Measurements from ENCODE around the gene HERC5. TPM values are rescaled to one million over a fixed set of nuclear protein-coding genes. Genes with fewer than 3 reads are reported as not detected.
A peak's percentile ranks its signal among the peaks of the same experiment; 100 is the strongest.
"Not testable (repeated sequence)": the region's sequence is repeated elsewhere in the genome, so short reads cannot be mapped to it uniquely, and the experiment has no call there.

Gene HERC5
- total RNA-seq, 3 donors from 2014 or later = 2.3 to 5.0 (median 2.9) TPM

GRCh38 chr4:88439161-88439760, 17.7 kb upstream of the HERC5 start:
- ATAC-seq (no peak), DNase-seq (no peak)
- H3K4me1 Mint-ChIP-seq (ENCODE audit: low read depth) = peaks cover 5% of the 10 kb centered on the region
- H3K27me3 Mint-ChIP-seq (ENCODE audit: low read depth) = no peaks in the 10 kb centered on the region
- peaks cover 45% of the 10 kb centered on the region for H3K36me3 Mint-ChIP-seq (ENCODE audit: insufficient read depth)
- no peak overlapping the region for H3K4me3 Mint-ChIP-seq
- H3K9me3 Mint-ChIP-seq = no peaks in the 10 kb centered on the region

- H3K4me1 Mint-ChIP-seq (ENCODE audit: low read depth) = peaks cover 5% of the 10 kb centered on the region
- H3K4me3 Mint-ChIP-seq = no peak overlapping the region
- no peaks in the 10 kb centered on the region for H3K27me3 Mint-ChIP-seq (ENCODE audit: low read depth)
- H3K9me3 Mint-ChIP-seq = no peaks in the 10 kb centered on the region
- ATAC-seq (no peak), DNase-seq (no peak)
- H3K36me3 Mint-ChIP-seq (ENCODE audit: insufficient read depth) = peaks cover 39% of the 10 kb centered on the region
Observed at GRCh38 chr4:88440146-88440545, 16.8 kb upstream of the HERC5 start.

- DNase-seq = no peak
- peaks cover 5% of the 10 kb centered on the region for H3K4me1 Mint-ChIP-seq (ENCODE audit: low read depth)
Observed at GRCh38 chr4:88441696-88442095, 15.2 kb upstream of the HERC5 start.

GRCh38 chr4:88442689-88443191, 14.2 kb upstream of the HERC5 start:
- ATAC-seq (no peak), DNase-seq (no peak)
- Mint-ChIP-seq H3K4me3 (no peak overlapping the region), H3K4me1 (ENCODE audit: low read depth) (peaks cover 5% of the 10 kb centered on the region), H3K27me3 (ENCODE audit: low read depth) (no peaks in the 10 kb centered on the region), H3K36me3 (ENCODE audit: insufficient read depth) (peaks cover 28% of the 10 kb centered on the region), H3K9me3 (no peaks in the 10 kb centered on the region)

More at GRCh38 chr4:88441696-88442095, 15.2 kb upstream of the HERC5 start:
- Mint-ChIP-seq H3K36me3 (ENCODE audit: insufficient read depth) (peaks cover 28% of the 10 kb centered on the region), H3K9me3 (no peaks in the 10 kb centered on the region), H3K4me3 (no peak overlapping the region), H3K27me3 (ENCODE audit: low read depth) (no peaks in the 10 kb centered on the region)
- no peak for ATAC-seq

GRCh38 chr4:88443486-88443885, 13.4 kb upstream of the HERC5 start:
- Mint-ChIP-seq H3K4me3 (no peak overlapping the region), H3K27me3 (ENCODE audit: low read depth) (no peaks in the 10 kb centered on the region), H3K9me3 (no peaks in the 10 kb centered on the region), H3K36me3 (ENCODE audit: insufficient read depth) (peaks cover 28% of the 10 kb centered on the region), H3K4me1 (ENCODE audit: low read depth) (peaks cover 5% of the 10 kb centered on the region)
- DNase-seq (no peak), ATAC-seq (no peak)

- ATAC-seq = no peak
- Mint-ChIP-seq H3K27me3 (ENCODE audit: low read depth) (no peaks in the 10 kb centered on the region), H3K9me3 (no peaks in the 10 kb centered on the region)
Observed at GRCh38 chr4:88445252-88445651, 11.7 kb upstream of the HERC5 start.

GRCh38 chr4:88446124-88446523, 10.8 kb upstream of the HERC5 start:
- Mint-ChIP-seq H3K36me3 (ENCODE audit: insufficient read depth) (peaks cover 18% of the 10 kb centered on the region), H3K27me3 (ENCODE audit: low read depth) (no peaks in the 10 kb centered on the region), H3K4me1 (ENCODE audit: low read depth) (peaks cover 2% of the 10 kb centered on the region), H3K4me3 (no peak overlapping the region), H3K9me3 (no peaks in the 10 kb centered on the region)
- ATAC-seq (no peak), DNase-seq (no peak)

More at GRCh38 chr4:88445252-88445651, 11.7 kb upstream of the HERC5 start:
- H3K36me3 Mint-ChIP-seq (ENCODE audit: insufficient read depth) = peaks cover 19% of the 10 kb centered on the region
- peaks cover 2% of the 10 kb centered on the region for H3K4me1 Mint-ChIP-seq (ENCODE audit: low read depth)
- H3K4me3 Mint-ChIP-seq = no peak overlapping the region
- DNase-seq = no peak

GRCh38 chr4:88447371-88448095, 9.4 kb upstream of the HERC5 start:
- ATAC-seq = no peak
- Mint-ChIP-seq H3K4me3 (no peak overlapping the region), H3K27me3 (ENCODE audit: low read depth) (no peaks in the 10 kb centered on the region), H3K4me1 (ENCODE audit: low read depth) (peaks cover 2% of the 10 kb centered on the region), H3K36me3 (ENCODE audit: insufficient read depth) (peaks cover 7% of the 10 kb centered on the region), H3K9me3 (no peaks in the 10 kb centered on the region)
- DNase-seq = no peak

- not testable (repeated sequence) for DNase-seq; H3K36me3 Mint-ChIP-seq (ENCODE audit: insufficient read depth); H3K4me3 Mint-ChIP-seq; H3K9me3 Mint-ChIP-seq; H3K27me3 Mint-ChIP-seq (ENCODE audit: low read depth); ATAC-seq; H3K4me1 Mint-ChIP-seq (ENCODE audit: low read depth)
Observed at GRCh38 chr4:88448211-88448765, 8.6 kb upstream of the HERC5 start.

- Mint-ChIP-seq H3K36me3 (ENCODE audit: insufficient read depth) (no peaks in the 10 kb centered on the region), H3K4me1 (ENCODE audit: low read depth) (no peaks in the 10 kb centered on the region), H3K9me3 (no peaks in the 10 kb centered on the region), H3K4me3 (no peak overlapping the region), H3K27me3 (ENCODE audit: low read depth) (no peaks in the 10 kb centered on the region)
- ATAC-seq (no peak), DNase-seq (no peak)
Observed at GRCh38 chr4:88448889-88449288, 8.0 kb upstream of the HERC5 start.

GRCh38 chr4:88449290-88449689, 7.6 kb upstream of the HERC5 start:
- no peak overlapping the region for H3K4me3 Mint-ChIP-seq
- DNase-seq = no peak
- H3K4me1 Mint-ChIP-seq (ENCODE audit: low read depth) = no peaks in the 10 kb centered on the region
- no peaks in the 10 kb centered on the region for H3K36me3 Mint-ChIP-seq (ENCODE audit: insufficient read depth)
- ATAC-seq = no peak
- H3K27me3 Mint-ChIP-seq (ENCODE audit: low read depth) = no peaks in the 10 kb centered on the region
- H3K9me3 Mint-ChIP-seq = no peaks in the 10 kb centered on the region

GRCh38 chr4:88451205-88451604, 5.7 kb upstream of the HERC5 start:
- peaks cover 10% of the 10 kb centered on the region for H3K4me1 Mint-ChIP-seq (ENCODE audit: low read depth)
- no peak overlapping the region for H3K4me3 Mint-ChIP-seq
- no peaks in the 10 kb centered on the region for H3K36me3 Mint-ChIP-seq (ENCODE audit: insufficient read depth)
- H3K27me3 Mint-ChIP-seq (ENCODE audit: low read depth) = no peaks in the 10 kb centered on the region
- no peaks in the 10 kb centered on the region for H3K9me3 Mint-ChIP-seq
- DNase-seq = no peak
- ATAC-seq = no peak

GRCh38 chr4:88452912-88453311, 4.0 kb upstream of the HERC5 start:
- H3K9me3 Mint-ChIP-seq = no peaks in the 10 kb centered on the region
- H3K4me1 Mint-ChIP-seq (ENCODE audit: low read depth) = peaks cover 16% of the 10 kb centered on the region
- no peak overlapping the region for H3K4me3 Mint-ChIP-seq
- DNase-seq (no peak), ATAC-seq (no peak)
- no peaks in the 10 kb centered on the region for H3K36me3 Mint-ChIP-seq (ENCODE audit: insufficient read depth)
- H3K27me3 Mint-ChIP-seq (ENCODE audit: low read depth) = no peaks in the 10 kb centered on the region

GRCh38 chr4:88457307-88458103, 586 bp downstream of the HERC5 start:
- ATAC-seq = peak; percentile 65 to 68

More at GRCh38 chr4:88457307-88458103, 586 bp downstream of the HERC5 start:
- Mint-ChIP-seq H3K36me3 (ENCODE audit: insufficient read depth) (peaks cover 4% of the 10 kb centered on the region), H3K4me3 (peak overlapping the region; percentile 100), H3K27me3 (ENCODE audit: low read depth) (no peaks in the 10 kb centered on the region), H3K9me3 (no peaks in the 10 kb centered on the region), H3K4me1 (ENCODE audit: low read depth) (peaks cover 31% of the 10 kb centered on the region)
- peak; percentile 25 for DNase-seq
